ENCODE data around the gene VAV2.

VAV2 gene

GRCh38 chr9:133791069-133791468, 201.1 kb downstream of the VAV2 start:
- DNase-seq = no peak

GRCh38 chr9:133789778-133790177, 202.3 kb downstream of the VAV2 start:
- no peak for DNase-seq

- DNase-seq = no peak
These were observed 203.1 kb downstream of the VAV2 start for GRCh38 chr9:133788819-133789717.

- DNase-seq = no peak
These were observed 203.9 kb downstream of the VAV2 start for GRCh38 chr9:133788045-133788818.

GRCh38 chr9:133787754-133788025, 204.4 kb downstream of the VAV2 start:
- no peak for DNase-seq

GRCh38 chr9:133786907-133787753, 205.0 kb downstream of the VAV2 start:
- DNase-seq = no peak

GRCh38 chr9:133786371-133786753, 205.8 kb downstream of the VAV2 start:
- no peak for DNase-seq

- no peak for DNase-seq
These were observed 206.3 kb downstream of the VAV2 start for GRCh38 chr9:133785753-133786370.

- no peak for DNase-seq
These were observed 207.2 kb downstream of the VAV2 start for GRCh38 chr9:133784731-133785561.

- DNase-seq = no peak
These were observed 208.8 kb downstream of the VAV2 start for GRCh38 chr9:133783331-133783731.

- DNase-seq = no peak
These were observed 209.7 kb downstream of the VAV2 start for GRCh38 chr9:133782157-133783130.

GRCh38 chr9:133781828-133782135, 210.3 kb downstream of the VAV2 start:
- DNase-seq = no peak

GRCh38 chr9:133780962-133781827, 210.9 kb downstream of the VAV2 start:
- no peak for DNase-seq

GRCh38 chr9:133780404-133780945, 211.6 kb downstream of the VAV2 start:
- DNase-seq = no peak

- DNase-seq = no peak
These were observed 212.4 kb downstream of the VAV2 start for GRCh38 chr9:133779516-133780403.

GRCh38 chr9:133779081-133779480, 213.0 kb downstream of the VAV2 start:
- DNase-seq = no peak

- DNase-seq = no peak
These were observed 213.6 kb downstream of the VAV2 start for GRCh38 chr9:133778336-133779013.

- no peak for DNase-seq
These were observed 214.3 kb downstream of the VAV2 start for GRCh38 chr9:133777871-133778270.

All from NCI-H187 treated with DMSO at 0.1 percent for 48 hours (cell line).